Neural cell (in vitro differentiated cells): ENCODE results near the gene IP6K3.

Experiments used
- CTCF ChIP-seq: fragments of 450-650 bp; IDR thresholded peaks from 2 replicates; pipeline ENCODE4 v1.5.1; 2014; ENCODE audit warnings: antibody characterized with exemption, mild to moderate bottlenecking, moderate library complexity; ENCODE audit not compliant: poor library complexity, severe bottlenecking
- EP300 ChIP-seq: fragments of 450-650 bp; conservative IDR thresholded peaks from 2 replicates; pipeline ENCODE4 v1.6.1; 2014; ENCODE audit warnings: antibody characterized with exemption, mild to moderate bottlenecking, moderate library complexity; ENCODE audit not compliant: poor library complexity, severe bottlenecking
- MXI1 ChIP-seq: fragments of 450-650 bp; conservative IDR thresholded peaks from 2 replicates; pipeline ENCODE4 v1.6.1; 2014; ENCODE audit warnings: antibody characterized with exemption, mild to moderate bottlenecking; ENCODE audit not compliant: poor library complexity, severe bottlenecking
- POLR2AphosphoS5 ChIP-seq: IDR thresholded peaks from 2 replicates; pipeline ENCODE4 v1.6.1; 2012
- RAD21 ChIP-seq: fragments of 450-650 bp; conservative IDR thresholded peaks from 2 replicates; pipeline ENCODE4 v1.6.1; 2014; ENCODE audit warnings: antibody characterized with exemption, mild to moderate bottlenecking, moderate library complexity

GRCh38 chr6:33779290-33779689 is 32.6 kb upstream of the IP6K3 start:
- TF ChIP-seq CTCF (peak; percentile 79), EP300 (no peak), MXI1 (no peak), RAD21 (peak; percentile 82), POLR2AphosphoS5 (peak; percentile 16)
